ENCODE measurements around the gene SMAP2. TPM values are rescaled to one million over a fixed set of nuclear protein-coding genes. Genes with fewer than 3 reads are reported as not detected.
"Not testable (repeated sequence)": the region's sequence is repeated elsewhere in the genome, so short reads cannot be mapped to it uniquely, and the experiment has no call there.

Gene SMAP2
- total RNA-seq (2014; rRNA removed; shearing (Covaris generic)): 9.5 and 11.6 TPM in 2 replicates
- polyA plus RNA-seq (2014; cell fraction: nucleus; rRNA removed): 7.0 and 8.8 TPM in 2 replicates

- DNase-seq (ENCODE audit: extremely low read depth, low read depth): peak; percentile 90
Observed at GRCh38 chr1:40373323-40374283, at the start of gene SMAP2. SMAP2 (plus strand) TSS chr1:40373727; CDS start chr1:40374121, 394 bp downstream.

- DNase-seq (ENCODE audit: extremely low read depth, low read depth): not testable (repeated sequence)
Observed at GRCh38 chr1:40331403-40331802, 42.1 kb upstream of the SMAP2 start.

- no peak for DNase-seq (ENCODE audit: extremely low read depth, low read depth)
Observed at GRCh38 chr1:40332695-40333094, 40.8 kb upstream of the SMAP2 start.

GRCh38 chr1:40337443-40337842, 36.1 kb upstream of the SMAP2 start:
- DNase-seq (ENCODE audit: extremely low read depth, low read depth): no peak

GRCh38 chr1:40338745-40339419, 34.6 kb upstream of the SMAP2 start:
- DNase-seq (ENCODE audit: extremely low read depth, low read depth): peak; percentile 62

- DNase-seq (ENCODE audit: extremely low read depth, low read depth): no peak
Observed at GRCh38 chr1:40339420-40340323, 33.9 kb upstream of the SMAP2 start.

GRCh38 chr1:40341491-40342380, 31.8 kb upstream of the SMAP2 start:
- DNase-seq (ENCODE audit: extremely low read depth, low read depth): no peak

- not testable (repeated sequence) for DNase-seq (ENCODE audit: extremely low read depth, low read depth)
Observed at GRCh38 chr1:40342381-40342717, 31.2 kb upstream of the SMAP2 start.

GRCh38 chr1:40344597-40344996, 28.9 kb upstream of the SMAP2 start:
- no peak for DNase-seq (ENCODE audit: extremely low read depth, low read depth)

GRCh38 chr1:40350391-40350790, 23.1 kb upstream of the SMAP2 start:
- no peak for DNase-seq (ENCODE audit: extremely low read depth, low read depth)

- DNase-seq (ENCODE audit: extremely low read depth, low read depth): no peak
Observed at GRCh38 chr1:40351124-40351523, 22.4 kb upstream of the SMAP2 start.

GRCh38 chr1:40352126-40352525, 21.4 kb upstream of the SMAP2 start:
- DNase-seq (ENCODE audit: extremely low read depth, low read depth): no peak

- no peak for DNase-seq (ENCODE audit: extremely low read depth, low read depth)
Observed at GRCh38 chr1:40353082-40353481, 20.4 kb upstream of the SMAP2 start.

GRCh38 chr1:40357625-40358024, 15.9 kb upstream of the SMAP2 start:
- no peak for DNase-seq (ENCODE audit: extremely low read depth, low read depth)

- no peak for DNase-seq (ENCODE audit: extremely low read depth, low read depth)
Observed at GRCh38 chr1:40360631-40361030, 12.9 kb upstream of the SMAP2 start.

- no peak for DNase-seq (ENCODE audit: extremely low read depth, low read depth)
Observed at GRCh38 chr1:40361201-40361600, 12.3 kb upstream of the SMAP2 start.

GRCh38 chr1:40361637-40362036, 11.9 kb upstream of the SMAP2 start:
- DNase-seq (ENCODE audit: extremely low read depth, low read depth): no peak

- no peak for DNase-seq (ENCODE audit: extremely low read depth, low read depth)
Observed at GRCh38 chr1:40362199-40362598, 11.3 kb upstream of the SMAP2 start.

GRCh38 chr1:40362699-40363098, 10.8 kb upstream of the SMAP2 start:
- no peak for DNase-seq (ENCODE audit: extremely low read depth, low read depth)

GRCh38 chr1:40363721-40364120, 9.8 kb upstream of the SMAP2 start:
- DNase-seq (ENCODE audit: extremely low read depth, low read depth): no peak
